Posterior vena cava (tissue), 2 donors: ENCODE measurements around the gene CHRM5. TPM values are rescaled to one million over a fixed set of nuclear protein-coding genes. Genes with fewer than 3 reads are reported as not detected.
A peak's percentile ranks its signal among the peaks of the same experiment; 100 is the strongest.

ENCODE experiments used
- DNase-seq: peaks from one replicate; pipeline ENCODE4 v3.0.0-alpha.2; 2020; ENCODE audit warnings: low spot score
- intact Hi-C, 2 donors: fragments of 100-400 bp; cut with DNase I; formaldehyde crosslinking; loops; one replicate each; pipeline versions ENCODE4 v1.14.1 to v1.14.2; 2022 to 2023
- total RNA-seq, 2 donors: library from RNA; stranded (reverse); fragmentation: NEBNext Ultra II Directional; extraction: Animal tissue kit (Norgen Biotek cat#: 25700); gene quantifications; one replicate each; pipeline ENCODE4 v1.2.1, GENCODE V29; 2021
- donor health status: DM: yes; HTN: yes; CAD: no.
- donor health status: DM: yes; HTN: yes; CAD: no.

Gene CHRM5
- total RNA-seq, 2 donors from 2014 or later: 0.09 TPM; not detected in 1

GRCh38 chr15:34065941-34066340, 97.6 kb downstream of the CHRM5 start:
- DNase-seq: no peak
- intact Hi-C loops: no loop called here

GRCh38 chr15:34070003-34070402, 101.7 kb downstream of the CHRM5 start:
- no peak for DNase-seq
- intact Hi-C loops: loop anchor here in 1 of 2 donors (5.0 kb wide), 1 partner anchor 1117 kb away; no protein-coding TSS in a partner anchor

GRCh38 chr15:34076785-34077184, 108.5 kb downstream of the CHRM5 start:
- intact Hi-C loops: no loop called here
- DNase-seq: no peak

GRCh38 chr15:34078900-34079299, 110.6 kb downstream of the CHRM5 start:
- intact Hi-C loops: no loop called here

GRCh38 chr15:34079904-34080303, 111.6 kb downstream of the CHRM5 start:
- intact Hi-C loops: loop anchor here in 1 of 2 donors (2.0 kb wide), 1 partner anchor 69 kb away; no protein-coding TSS in a partner anchor
- no peak for DNase-seq

More at GRCh38 chr15:34078900-34079299, 110.6 kb downstream of the CHRM5 start:
- no peak for DNase-seq

- intact Hi-C loops: no loop called here
- DNase-seq: no peak
Measured at GRCh38 chr15:34084086-34084485, 115.8 kb downstream of the CHRM5 start.

- no peak for DNase-seq
- intact Hi-C loops: no loop called here
Measured at GRCh38 chr15:34085746-34086145, 117.4 kb downstream of the CHRM5 start.

GRCh38 chr15:34099914-34100313, 131.6 kb downstream of the CHRM5 start:
- no peak for DNase-seq
- intact Hi-C loops: loop anchor here in 1 of 2 donors (10.0 kb wide), 1 partner anchor 125 kb away; the partner anchor contains the start of gene EMC4

GRCh38 chr15:34101366-34102174, 133.3 kb downstream of the CHRM5 start, which contains the start of the genes EMC7 and PGBD4:
Gene EMC7, minus strand, starts transcription at chr15:34101862. Its CDS starts 23 bp downstream, at chr15:34101839.
Gene PGBD4, plus strand, starts transcription at chr15:34102083. Its CDS starts 449 bp downstream, at chr15:34102532.
- peak; percentile 100 for DNase-seq
- intact Hi-C loops: loop anchor here in 1 of 2 donors (10.0 kb wide), 1 partner anchor 123 kb away; the partner anchor contains the start of gene EMC4

GRCh38 chr15:34102175-34102925, 134.1 kb downstream of the CHRM5 start:
- intact Hi-C loops: loop anchor here in 1 of 2 donors (10.0 kb wide), 1 partner anchor 122 kb away; the partner anchor contains the start of gene EMC4
- no peak for DNase-seq

GRCh38 chr15:34106423-34106822, 138.1 kb downstream of the CHRM5 start:
- intact Hi-C loops: loop anchor here in 1 of 2 donors (10.0 kb wide), 1 partner anchor 118 kb away; the partner anchor contains the start of gene EMC4
- no peak for DNase-seq

GRCh38 chr15:34107315-34107714, 139.0 kb downstream of the CHRM5 start:
- intact Hi-C loops: loop anchor here in 1 of 2 donors (10.0 kb wide), 1 partner anchor 117 kb away; the partner anchor contains the start of gene EMC4
- DNase-seq: no peak

- no peak for DNase-seq
- intact Hi-C loops: loop anchor here in 1 of 2 donors (10.0 kb wide), 1 partner anchor 115 kb away; the partner anchor contains the start of gene EMC4
Measured at GRCh38 chr15:34109797-34110663, 141.7 kb downstream of the CHRM5 start.

- DNase-seq: no peak
- intact Hi-C loops: no loop called here
Measured at GRCh38 chr15:34111488-34111887, 143.2 kb downstream of the CHRM5 start.

- no peak for DNase-seq
- intact Hi-C loops: no loop called here
Measured at GRCh38 chr15:34114215-34114614, 145.9 kb downstream of the CHRM5 start.

GRCh38 chr15:34114739-34115138, 146.4 kb downstream of the CHRM5 start:
- no peak for DNase-seq
- intact Hi-C loops: no loop called here

GRCh38 chr15:34116620-34117019, 148.3 kb downstream of the CHRM5 start:
- intact Hi-C loops: no loop called here

More at GRCh38 chr15:34116620-34117019, 148.3 kb downstream of the CHRM5 start:
- DNase-seq: no peak
